Kidney glomerular epithelial cell (primary cell): ENCODE measurements around the gene SCN1B.
"Not testable (repeated sequence)": the region's sequence is repeated elsewhere in the genome, so short reads cannot be mapped to it uniquely, and the experiment has no call there.

Experiments
- DNase-seq: peaks from one replicate; lab custom pipeline; 2025; lab: John Stamatoyannopoulos, UW

Gene SCN1B

DNA sequence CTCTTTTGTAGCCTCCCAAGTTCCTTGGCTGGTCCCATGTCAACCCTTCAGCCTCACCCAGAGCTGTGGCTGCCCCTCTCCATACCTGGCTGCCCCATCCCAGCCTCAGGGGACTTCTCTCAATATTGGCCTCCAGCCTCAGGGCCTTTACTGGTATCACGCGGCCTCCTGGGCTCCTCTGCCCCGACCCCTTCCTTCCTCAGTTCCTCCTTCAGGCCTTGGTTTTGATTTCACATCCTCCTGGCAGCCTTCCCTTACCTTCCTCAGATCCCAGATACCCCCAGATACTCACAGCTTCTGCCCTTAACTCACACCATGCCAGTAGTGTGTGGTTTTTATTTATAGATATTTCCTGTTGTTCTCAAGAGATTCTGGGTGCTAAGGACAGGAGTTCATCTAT, 12.8 kb upstream of the SCN1B start:
- DNase-seq, result no peak

DNA sequence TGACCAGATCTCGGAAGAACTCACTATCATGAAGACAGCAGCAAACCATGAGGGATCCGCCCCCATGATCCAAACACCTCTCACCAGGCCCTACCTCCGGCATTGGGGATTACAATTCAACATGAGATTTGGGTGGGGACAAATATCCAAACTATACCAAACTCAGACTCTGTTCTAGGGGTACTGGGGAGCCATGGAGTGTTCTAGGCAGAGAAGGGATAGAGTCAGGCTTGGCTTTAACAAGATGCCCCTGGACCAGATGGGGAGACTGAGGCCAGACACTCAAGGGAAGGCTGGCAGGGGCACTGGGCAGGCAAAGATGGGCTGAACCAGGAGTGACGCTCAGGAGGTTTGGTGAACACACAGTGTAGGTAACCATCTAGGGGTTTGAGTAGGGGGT, 11.9 kb upstream of the SCN1B start:
- no peak for DNase-seq

DNA sequence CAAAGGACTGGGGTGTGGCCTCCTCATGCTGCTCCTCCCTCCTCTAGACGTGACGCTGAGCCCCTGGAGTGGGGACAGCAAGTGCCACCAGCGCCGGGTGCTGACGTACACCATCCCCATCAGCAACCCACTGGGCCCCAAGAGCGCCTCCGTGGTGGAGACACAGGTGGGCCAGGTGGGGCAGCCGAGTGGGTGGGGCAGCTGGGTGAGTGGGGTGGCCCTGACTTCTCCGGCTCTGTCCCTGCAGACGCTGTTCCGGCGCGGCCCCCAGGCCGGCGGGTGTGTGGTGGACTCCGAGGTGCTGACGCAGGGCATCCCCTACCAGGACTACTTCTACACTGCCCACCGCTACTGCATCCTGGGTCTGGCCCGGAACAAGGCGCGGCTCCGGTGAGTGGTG, 11.1 kb upstream of the SCN1B start:
- DNase-seq, result no peak

DNA sequence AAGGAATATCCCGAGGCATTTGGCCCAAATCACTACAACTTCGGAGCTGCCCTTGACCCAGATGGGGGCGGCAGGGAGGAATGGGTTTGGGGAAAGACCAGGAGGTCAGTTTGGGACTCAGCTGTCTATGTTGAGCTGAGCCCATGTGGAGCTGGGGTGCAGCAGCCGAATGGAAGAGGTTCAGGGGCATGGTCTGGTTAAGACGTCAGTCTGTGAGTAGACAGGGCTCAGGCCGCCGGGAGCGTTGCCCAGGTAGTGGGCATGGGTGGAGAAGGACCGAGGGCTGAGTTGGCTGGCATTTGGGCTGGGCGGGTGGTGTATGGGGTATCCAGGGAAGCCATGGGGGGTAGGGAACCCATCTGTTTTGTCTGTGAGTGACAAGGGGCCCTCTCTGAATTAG, 9.3 kb upstream of the SCN1B start:
- DNase-seq, result no peak

DNA sequence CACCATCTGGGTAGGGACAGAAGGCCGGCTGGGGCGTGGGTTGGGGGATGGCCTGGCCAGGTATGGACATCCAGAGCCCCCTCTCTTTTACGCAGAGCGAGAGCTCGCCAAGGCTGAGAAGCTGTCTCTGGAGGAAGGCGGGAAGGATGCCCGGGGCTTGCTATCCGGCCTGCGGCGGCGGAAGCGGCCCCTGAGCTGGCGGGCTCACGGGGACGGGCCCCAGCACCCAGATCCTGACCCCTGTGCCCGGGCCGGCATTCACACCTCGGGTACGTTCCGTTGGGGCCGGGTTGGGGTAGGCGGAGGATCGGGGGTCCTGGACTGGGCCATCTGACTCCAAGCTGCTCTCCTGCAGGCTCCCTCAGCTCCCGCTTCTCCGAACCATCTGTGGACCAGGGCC, 8.7 kb upstream of the SCN1B start:
- DNase-seq, result no peak

DNA sequence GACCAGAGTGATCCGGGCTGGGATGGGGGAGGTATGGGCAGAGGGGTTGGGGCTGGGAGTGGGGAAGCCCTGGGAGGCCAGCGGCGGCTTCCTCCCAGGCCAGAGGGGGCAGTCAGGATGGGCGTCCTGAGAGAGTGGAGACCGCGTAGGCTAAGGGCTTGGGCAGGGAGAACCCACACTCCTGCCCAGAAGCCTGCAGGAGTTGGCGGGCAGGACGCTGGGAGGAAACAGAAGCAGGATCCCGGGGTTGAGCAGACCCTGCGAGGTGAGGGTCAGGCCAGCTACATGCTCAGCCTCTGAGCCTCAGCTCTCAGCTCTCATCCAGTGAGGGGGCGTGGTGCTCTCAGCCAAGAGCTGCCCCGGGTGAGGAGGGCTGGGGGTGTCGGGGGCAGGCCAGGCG, 7.8 kb upstream of the SCN1B start:
- no peak for DNase-seq

DNA sequence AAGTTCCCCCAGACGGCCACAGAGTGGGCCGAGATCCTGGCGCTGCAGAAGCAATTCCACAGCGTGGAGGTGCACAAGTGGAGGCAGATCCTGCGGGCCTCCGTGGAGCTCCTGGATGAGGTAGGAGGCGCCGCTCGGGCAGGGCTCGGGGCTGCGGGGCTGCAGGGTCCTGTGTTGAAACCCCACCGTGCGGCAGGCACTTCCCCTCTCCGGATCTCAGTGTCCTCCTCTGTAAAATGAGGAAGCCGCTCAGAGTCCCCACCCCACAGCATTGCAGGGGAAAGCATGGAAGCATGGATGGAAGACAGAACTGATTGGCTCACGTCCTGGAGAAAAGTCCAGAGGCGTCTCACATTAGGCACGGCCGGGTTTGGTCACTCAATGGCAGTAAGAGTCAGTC, 6.8 kb upstream of the SCN1B start:
- DNase-seq, result no peak

DNA sequence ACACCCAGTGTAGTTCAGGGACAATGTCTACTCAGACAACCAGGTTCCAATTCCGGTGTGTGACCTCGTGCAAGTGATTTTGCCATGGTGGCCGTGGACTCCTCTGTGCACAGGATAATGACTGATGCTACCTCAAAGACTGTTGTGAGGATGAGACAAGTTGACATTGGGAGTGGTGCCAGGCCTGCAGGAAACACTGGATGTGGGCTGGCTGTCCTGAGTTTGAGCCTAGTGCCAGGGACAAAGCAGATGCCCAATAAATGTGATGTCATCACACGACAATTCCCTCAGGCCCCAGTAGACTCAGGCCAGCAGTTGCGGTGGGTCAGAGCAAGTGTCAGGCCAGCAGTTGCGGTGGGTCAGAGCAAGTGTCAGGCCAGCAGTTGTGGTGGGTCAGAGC, 6.2 kb upstream of the SCN1B start:
- DNase-seq, result no peak

DNA sequence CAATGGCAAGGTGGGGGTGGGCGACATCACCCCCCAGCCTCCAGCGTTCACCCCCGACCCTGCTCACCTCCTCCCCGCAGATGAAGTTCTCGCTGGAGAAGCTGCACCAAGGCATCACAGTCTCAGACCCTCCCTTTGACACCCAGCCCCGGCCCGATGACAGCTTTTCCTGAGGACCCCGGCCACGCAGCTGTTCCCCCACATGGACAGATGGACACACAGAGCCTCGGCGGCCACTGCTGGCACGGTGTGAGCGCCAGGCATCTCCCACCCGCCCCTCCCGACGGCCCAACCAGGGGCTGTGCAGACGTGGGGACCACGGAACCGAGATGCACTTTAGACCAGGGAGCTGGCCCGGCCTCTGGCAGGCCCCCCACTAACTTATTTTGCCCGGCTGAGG, 4.3 kb upstream of the SCN1B start:
- no peak for DNase-seq

DNA sequence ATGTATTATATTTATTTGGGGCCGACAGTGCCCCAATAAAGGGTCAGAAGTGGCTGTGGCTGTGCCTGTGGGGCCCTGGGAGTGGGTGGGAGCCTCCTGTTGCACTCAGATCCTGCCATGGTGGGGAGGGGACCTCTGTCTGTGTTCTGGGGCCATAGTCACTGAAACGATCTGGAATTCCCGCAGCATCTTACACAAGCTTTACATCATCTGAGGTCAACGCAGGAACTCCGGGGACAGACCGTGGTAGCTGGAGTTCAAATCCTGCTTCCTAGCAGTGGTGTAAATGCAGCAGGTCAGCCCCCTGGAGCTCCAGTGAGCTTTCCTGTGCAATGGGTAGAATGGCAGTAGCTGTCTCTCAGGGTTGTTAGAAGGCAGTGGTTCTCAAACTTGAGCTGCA, 3.9 kb upstream of the SCN1B start:
- DNase-seq, result no peak

DNA sequence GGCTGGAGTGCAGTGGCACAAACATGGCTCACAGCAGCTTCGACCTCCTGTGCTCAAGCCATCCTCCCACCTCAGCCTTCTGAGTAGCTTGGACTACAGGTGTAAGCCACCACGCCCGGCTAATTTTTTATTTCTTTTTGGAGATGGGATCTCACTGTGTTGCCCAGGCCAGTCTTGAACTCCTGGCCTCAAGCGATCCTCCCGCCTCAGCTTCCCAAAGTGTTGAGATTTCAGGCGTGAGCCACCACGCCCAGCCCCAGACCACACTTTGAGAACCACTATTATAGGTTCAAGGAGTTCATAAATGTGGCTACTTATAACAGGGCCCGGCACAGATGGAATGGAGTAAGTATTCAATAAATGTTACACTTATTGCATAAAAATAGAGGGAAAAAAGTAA, 3.3 kb upstream of the SCN1B start:
- no peak for DNase-seq

DNA sequence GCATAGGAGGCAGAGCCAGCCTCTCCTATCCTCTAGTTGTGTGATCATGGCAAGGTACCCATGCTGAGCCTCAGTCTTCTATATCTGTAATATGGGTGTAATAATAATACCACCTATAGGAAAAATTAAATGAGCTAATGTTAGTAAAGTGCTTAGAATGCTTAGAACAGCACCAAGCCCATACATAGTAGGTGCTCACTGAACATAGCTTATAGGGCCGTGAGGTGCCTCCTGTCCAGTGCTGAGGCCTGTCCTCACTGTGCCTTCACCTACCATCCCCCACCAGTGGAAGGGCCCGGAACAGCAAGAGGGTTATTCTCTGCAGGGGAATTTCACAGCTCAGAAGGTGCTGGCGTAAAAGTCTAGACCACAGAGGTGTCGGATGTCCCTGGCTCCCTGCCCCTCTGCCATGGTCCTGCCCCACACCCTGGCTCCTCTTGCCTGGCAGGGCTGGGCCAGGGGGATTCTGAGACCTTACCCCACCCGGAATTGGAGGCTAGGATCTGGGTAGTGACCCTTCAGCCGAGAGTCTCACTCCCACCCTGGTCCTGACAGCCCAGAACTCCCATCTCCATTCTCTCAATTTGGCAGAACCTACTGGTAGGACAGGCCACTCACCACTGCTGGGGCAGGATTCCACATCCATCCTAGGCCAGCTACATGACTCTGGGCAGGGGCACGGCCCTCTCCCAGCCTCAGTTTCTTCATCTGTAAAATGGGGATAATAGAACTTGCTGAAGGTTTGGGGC, 2.2 kb upstream of the SCN1B start:
- no peak for DNase-seq

DNA sequence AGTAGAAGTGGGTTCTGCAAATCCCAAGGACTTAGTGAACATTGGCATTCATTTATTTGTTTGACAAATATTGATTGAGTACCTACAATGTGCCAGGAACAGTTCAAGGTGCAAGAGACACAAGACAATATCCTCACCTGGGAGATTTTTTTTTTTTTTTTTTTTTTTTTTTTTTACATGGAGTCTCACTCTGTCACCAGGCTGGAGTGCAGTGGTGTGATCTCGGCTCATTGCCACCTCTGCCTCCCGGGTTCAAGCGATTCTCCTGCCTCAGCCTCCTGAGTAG, 1.7 kb upstream of the SCN1B start:
- DNase-seq, result not testable (repeated sequence)

DNA sequence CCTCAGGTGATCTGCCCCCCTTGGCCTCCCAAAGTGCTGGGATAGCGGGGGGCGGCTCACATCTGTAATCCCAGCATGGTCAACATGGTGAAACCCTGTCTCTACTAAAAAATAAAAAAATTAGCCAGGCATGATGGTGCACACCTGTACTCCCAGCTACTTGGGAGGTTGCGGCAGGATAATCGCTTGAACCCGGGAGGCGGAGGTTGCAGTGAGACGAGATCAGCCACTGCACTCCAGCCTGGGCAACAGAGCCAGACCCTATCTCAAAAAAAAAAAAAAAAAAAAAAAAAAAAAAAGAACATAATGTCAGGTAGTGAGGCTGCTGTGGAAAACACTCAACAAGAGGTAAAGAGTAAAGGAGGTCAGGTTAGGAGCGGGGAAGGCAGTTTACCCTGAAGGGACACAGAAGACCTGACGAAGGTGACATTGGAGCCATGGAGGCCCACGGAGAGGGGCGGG, 964 bp upstream of the SCN1B start:
- not testable (repeated sequence) for DNase-seq

DNA sequence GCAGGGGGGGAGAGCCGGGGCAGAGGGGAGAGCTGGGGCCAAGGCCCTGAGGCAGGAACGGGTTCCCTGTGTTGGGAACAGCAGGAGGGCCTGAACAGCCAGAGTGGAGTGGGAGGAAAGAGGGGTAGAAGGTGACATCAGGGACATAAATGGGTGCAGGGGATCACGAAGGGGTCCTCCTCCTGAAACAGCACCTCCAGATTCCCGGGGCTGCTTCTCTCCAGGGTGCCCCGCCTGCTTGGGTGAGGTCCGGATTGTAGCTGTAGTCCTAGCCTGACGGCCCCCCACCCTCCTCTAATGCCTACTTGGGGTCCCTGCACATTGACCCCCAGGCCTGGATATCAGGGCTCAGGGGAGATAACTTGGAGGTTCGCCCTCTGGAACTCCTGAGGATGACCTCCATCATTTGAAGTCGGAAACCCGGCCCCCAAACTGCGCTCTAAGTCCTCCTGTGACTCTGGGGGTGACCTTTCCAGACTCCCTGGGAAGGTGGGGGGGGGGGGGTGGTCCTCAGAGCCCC, 473 bp upstream of the SCN1B start:
- DNase-seq, result no peak

DNA sequence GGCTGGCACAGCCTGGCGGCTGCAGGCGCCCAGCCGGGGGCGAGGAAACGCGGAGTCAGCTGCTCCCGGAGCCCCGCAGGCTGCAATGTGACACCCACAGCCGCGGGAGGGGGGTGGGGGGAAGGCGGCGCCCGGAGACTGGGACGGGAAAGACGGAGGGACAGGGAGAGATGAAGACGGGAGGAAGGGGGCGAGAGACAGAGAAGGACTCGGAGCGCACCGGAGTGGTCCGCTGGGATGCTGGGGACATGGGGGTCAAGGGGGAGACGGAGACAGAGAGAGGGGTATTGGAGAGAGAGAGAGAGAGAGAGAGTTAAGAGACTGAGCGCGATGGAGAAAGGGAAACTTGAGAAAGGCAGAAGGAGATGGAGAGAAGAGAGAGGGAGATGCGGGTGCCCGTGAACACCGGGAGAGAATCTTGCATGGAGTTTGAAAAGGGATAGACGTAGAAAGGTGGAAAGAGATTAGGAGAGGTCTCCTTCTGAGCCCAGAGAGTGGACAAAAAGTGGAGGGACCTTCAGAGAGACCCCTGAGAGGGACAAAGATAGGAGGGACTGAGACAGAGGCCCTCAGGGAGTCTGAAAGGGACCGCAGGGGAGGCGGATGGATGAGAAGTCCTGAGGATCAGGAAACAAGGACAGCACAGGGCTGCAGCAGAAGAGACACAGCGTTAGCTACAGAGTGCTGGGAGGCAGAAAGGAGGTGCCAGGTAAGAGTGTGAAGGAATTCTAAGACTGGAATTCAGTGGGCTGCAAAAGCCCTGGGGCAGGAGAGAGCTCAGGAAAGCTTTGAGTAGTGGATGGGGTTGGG, 1.0 kb downstream of the SCN1B start:
- DNase-seq, result no peak

DNA sequence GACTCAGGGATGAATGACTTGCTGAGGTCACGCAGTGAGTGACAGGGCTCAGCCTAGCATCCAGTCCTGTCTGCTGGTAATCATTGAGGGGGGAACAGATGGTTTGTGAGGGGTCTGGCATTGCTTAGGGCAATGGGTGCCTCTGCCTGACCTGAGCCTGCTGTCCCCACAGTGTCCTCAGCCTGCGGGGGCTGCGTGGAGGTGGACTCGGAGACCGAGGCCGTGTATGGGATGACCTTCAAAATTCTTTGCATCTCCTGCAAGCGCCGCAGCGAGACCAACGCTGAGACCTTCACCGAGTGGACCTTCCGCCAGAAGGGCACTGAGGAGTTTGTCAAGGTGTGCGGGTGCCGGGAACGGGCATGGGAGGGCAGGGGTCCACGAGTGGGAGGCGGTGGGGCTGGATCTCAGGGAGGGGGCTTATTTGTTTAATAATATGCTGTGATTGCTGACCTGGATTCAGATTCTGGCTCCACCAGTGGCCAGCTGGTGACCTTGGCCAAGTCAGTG, 2.1 kb downstream of the SCN1B start:
- DNase-seq, result no peak

DNA sequence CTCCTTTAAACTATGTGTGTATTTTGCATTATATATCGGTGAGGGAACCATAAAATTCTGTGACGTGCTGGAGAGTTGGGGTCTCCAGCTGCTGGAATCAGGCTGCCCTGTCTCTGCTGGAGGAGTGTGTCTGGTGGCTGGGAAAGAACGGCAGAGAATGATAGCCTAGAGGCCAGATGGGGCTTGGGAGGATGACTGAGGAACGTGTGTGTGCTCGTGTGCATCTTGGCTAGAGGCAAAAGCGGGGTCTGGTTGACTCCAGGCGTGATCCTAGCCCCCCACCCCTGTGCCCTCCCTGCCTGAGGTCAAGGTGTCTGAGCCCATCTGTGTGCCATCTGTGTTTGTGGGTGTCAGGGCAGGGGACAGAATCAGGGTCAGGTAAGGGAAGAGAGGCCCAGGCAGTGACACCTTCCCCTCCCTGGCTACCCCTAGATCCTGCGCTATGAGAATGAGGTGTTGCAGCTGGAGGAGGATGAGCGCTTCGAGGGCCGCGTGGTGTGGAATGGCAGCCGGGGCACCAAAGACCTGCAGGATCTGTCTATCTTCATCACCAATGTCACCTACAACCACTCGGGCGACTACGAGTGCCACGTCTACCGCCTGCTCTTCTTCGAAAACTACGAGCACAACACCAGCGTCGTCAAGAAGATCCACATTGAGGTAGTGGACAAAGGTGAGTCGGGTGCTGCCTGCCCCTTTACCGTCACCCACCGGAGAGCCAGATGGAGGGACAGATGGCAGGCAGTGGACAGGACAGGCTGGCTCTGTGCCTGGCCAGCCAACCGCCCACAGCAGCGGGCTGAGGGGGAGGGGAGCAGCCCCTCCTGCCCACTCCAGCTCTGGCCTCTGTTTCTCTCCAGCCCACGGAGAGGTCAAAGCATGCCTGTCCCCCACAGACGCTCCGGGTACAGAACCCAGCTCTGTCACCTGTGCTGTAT, 3.1 kb downstream of the SCN1B start:
- no peak for DNase-seq

DNA sequence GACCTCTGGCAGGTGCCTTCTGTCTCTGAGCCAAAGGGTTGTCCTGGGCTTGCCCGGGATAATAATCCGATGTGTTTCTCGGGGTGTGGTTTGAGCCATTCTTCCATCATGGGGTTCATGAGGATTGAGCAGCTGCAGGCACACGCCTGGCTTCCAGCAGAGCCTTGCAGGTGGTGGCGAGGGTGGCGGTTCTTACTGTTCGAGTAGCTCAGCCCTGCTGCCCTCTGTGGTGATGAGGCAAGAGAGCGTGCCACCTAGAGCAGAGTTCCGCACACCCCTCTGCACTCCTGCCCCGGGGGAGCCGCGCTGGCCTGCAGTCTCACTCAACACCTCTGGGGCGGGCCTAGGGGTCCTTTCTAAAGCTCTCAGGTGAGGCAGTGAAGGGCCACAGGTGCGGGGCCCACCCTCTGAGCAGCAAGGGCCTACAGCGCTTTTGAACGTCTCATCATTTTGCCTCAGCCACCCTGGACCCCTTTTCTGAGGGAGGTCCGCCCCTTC, 3.8 kb downstream of the SCN1B start:
- no peak for DNase-seq

DNA sequence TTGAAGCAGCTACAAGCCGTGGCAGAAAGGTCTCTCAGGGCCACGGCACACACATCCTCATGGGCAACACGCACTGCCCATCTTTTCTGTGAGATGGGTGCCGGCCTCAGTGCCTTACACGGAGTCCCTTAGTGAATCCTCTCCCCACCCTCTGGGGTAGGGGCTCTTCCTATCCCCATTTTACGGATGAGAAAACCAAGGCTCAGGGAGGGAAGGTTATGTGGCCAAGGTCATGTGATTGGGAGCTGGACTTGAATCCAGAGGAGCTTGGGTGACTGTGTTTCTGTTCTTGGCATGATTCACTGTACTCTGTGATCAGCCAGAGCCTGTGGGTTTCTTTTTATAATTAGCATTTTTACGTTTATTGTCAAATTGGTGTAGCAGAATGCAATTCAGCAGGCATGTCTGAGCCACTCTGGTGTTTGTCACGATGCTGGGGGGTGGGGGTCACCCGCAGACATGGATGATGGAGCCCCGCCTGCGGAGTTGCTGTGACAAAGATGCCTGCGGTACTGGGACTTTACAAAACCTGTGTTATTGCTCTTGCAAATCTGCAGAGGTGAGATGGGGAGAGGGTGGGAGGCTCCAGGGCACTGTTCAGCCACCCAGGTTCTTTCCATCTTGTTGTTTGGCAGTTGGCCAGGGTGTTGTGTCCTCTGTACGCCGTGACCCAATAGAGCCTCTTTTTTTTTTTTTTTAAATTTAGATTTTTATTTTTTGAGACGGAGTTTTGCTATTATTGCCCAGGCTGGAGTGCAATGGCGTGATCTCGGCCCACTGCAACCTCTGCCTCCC, 4.5 kb downstream of the SCN1B start:
- DNase-seq, result no peak
